Measurements from ENCODE around the gene APBA2.
"Not testable (repeated sequence)": the region's sequence is repeated elsewhere in the genome, so short reads cannot be mapped to it uniquely, and the experiment has no call there.

The APBA2 gene

DNA sequence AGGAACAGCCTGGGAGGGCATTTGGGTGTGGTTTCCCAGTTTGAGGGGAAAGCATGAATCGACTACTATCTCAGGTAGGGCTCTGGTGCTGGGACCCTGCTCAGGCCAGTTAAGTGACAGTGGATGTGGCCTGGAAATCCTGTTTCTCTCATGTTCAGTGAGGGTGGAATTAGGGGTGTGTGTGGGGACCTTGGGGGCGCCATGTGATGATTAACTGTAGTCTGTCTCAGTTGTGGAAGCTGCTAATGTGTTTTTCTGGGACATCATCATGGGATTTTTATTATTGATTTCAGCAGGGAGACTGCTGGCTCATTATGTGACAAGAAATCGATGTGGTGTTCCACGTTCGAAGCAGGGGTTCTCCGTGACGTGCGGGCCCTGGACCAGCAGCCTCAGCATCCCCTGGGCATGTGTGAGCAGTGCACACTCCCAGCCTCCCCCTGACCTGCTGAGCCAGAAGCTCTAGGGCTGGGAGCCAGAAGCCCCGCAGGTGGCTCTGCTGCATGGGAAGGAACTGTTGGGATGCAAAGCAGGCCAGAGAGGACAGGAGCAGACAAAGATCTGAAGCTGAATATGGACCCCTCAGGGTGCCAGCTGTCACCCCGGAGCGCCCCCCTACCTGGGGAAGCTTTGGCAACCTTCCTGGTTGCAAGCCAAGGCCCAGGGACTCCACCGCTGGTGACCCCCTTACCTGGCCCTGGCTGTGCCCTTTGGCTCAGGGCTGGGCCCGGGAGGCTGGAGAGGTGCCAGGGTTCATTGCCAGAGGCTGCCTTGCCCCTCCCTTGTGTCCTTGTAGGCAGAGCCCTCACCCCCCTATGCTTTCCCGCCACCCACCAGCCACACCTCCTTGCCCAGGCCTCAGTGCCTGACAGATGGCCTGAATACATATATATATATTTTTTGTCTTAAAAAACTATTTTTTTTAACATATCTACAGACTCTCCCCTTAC is 149.8 kb downstream of the APBA2 start:
- no peak for DNase-seq (ENCODE audit: low spot score)

DNA sequence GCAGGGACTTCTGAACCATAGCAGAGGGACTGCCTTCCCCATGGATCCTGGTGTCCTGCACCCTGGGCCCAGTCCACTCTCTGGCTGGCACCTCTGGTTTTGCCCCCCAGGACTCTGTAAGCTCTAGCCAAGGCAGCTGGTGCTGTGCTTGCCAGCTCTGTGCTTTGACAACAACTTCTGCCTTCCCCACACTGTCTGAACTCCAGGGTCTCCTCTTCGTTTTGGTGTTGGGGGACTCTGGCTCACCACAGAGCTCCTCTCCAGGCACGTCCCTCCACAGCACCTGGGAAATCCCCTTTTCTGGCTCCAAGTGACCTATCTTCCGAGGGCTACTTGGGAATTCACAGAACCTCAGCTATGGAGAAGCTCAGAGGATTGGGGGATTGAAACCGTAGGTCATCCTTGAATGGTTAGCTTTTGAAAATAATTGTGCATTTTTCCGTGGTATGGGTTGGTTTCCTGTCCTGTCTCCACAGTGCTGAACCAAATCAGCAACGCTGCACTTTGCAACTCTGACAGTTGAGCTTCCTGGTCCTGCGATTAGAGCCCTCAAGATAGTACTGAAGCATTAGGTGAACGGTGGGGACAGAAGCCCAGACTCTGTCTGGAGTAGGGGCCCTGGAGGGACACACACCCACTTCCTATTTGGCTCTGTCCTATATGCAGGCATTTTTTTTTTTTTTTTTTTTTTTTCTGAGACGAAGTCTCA is 152.4 kb downstream of the APBA2 start:
- DNase-seq (ENCODE audit: low spot score) = no peak

DNA sequence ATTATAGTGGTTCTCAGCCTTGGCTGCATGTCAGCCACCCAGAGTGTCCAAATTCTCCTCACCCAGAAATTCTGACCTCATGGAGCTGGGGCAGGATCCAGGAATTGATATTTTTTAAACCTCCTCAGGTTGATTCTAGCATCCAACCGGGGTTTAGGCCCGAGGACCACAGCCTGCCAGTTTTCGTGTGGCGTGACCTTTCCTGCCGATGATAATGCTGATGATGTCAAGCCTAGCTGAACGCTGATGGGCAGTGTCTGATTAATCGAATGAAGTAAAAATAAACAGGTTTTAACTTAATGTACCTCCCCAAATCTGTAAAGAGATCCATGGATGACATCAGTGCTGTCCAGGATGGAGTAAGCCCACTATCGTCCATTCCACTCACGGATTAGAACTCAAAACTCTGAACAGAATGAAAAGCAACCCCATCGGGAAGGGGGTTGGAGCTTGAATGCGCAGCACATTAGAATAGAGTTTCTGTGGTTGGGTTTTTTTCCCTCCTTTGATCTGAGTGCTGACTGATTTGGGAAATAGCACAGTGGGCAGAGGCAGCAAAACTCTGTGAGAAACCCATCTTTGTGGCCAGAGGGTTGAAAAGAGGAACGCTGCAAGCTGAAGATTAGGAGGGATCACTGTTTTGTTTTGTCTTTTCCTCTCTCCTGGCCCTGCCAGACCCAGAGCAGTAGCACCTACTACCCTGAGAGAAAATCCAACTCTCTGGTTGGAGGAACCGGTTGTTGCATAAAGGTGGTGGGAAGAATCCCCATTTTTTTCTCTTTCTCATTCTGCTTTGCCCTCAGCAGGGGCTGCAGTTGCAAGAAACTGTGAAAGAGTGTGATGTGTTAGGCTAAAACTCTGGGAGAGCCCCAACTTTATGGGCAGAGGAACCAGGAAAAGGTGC is 153.9 kb downstream of the APBA2 start:
- no peak for DNase-seq (ENCODE audit: low spot score)

DNA sequence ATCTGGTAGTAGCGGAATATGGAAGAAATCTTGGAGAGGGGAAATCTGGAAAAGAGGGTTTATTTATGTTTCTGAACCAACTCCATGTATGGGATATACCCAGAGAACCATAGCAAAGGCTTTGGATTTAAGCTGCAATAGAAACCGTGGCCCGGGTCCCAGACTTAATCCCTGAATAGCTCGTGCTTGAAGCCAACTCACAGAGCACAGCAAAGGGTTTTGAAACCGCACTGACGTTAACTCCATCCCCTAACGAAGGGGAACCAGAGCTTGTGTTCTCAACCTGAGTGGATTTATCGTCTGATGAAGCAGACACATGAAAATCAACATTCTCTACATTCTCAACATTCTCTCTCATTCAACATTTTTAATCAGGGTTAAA is 154.6 kb downstream of the APBA2 start:
- DNase-seq (ENCODE audit: low spot score) = no peak

DNA sequence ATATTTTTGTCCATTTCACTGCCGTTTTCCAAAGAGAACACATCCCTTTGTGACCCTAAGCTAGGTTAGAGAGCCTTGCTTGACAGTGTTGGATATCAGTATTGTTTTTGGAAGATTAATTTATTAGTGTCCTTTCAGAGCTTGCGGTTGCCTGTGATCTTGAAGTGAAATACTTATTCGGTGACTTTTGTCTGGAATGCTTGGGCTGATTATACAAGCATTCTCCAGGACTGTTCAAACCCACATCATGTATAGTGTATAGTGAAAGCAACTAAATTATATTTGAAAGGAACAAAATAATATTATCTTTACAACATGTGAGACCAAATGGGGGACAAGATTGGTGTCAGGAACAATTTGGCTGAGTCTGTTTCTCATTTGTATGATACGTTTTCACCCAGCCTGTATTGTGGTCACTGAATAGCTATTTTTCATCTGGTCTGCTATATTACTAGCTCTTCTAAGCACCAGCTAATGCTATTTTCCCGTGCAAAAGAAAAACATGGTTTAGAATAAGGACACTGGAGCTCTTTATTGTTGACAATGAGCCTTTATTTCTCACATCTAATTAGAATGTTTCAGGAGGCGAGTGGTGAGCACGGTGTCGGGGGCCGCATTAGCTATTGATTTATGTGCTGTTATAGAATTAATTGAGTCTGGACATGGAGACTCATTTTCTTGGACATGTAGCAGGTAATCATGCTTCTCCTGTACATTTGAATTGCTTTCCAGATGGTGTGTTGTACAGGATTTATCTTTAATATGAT is 158.1 kb downstream of the APBA2 start:
- no peak for DNase-seq (ENCODE audit: low spot score)

DNA sequence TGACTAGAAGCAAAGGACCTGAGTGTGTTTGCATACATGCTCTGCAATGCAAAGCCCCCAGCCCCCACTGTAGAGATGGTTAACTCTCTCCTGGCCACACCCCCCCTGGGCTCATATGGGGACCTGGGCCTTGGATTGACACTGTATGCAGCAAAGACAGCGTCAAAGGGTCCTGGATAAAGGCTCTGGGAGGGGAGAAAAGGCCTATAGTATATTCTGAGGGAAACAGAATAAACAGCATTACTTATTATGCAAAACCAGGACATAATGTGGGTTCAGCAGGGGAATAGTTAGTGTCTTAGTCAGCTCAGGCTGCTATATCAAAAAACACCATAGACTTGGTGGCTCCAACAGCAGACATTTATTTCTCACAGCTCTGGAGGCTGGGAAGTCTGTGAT is 158.7 kb downstream of the APBA2 start:
- no peak for DNase-seq (ENCODE audit: low spot score)

DNA sequence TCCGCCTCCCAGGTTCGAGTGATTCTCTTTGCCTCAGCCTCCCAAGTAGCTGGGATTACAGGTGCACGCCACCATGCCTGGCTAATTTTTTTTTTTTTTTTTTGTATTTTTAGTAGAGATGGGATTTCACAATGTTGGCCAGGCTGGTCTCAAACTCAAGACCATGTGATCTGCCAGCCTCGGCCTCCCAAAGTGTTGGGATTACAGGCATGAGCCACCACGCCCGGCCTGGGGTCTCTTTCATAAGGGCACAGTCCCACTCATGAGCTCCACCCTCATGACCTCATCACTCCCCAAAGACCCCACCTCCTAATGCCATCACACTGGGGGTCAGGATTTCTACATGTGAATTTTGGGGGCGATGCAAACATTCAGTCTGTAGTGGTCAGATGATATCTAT is 159.4 kb downstream of the APBA2 start:
- DNase-seq (ENCODE audit: low spot score) = not testable (repeated sequence)

DNA sequence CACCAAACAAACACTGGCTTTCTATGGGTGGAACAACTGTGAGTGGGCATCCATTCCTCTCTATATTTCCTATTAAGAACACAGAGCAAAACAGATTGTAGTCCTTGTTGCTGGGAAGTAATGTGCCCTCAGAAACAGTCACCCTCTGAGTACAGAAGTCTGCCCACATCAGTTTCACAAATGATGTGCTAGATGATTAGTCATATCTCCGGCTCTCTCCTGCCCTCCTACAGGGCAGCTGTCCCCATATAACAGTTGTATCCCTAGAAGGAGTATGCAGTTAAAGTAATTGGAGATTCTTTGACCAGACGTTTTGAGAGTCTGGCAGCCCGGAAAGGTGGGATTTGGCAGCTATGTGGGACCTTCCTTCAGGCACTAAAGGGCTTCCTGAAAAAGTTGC is 159.9 kb downstream of the APBA2 start:
- DNase-seq (ENCODE audit: low spot score) = peak; percentile 43

DNA sequence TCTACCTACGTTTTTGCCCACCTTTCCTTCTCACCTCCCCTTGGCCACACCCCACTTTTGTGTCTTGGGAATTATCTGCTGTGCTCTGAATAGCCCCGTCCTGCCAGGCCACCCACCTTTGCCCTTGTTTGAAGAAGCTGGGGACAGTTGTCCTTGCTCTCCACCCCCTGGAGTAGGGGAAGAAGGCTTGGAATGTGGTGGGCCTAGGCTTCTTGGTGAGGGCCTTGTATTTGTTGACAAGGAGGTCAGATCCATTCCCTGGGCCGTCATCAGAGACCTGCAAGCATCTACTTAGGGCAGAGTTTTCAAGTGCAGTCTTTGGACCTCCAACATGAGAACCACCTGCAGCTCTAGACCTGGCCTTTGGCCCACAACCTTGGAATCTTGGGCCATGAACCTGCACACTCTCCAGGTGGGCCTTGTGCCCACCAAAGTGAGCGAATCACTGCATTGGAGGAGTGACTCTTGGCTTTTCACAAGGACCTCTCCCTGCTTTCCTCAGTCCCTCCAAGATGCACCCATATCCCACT is 160.6 kb downstream of the APBA2 start:
- DNase-seq (ENCODE audit: low spot score) = no peak

DNA sequence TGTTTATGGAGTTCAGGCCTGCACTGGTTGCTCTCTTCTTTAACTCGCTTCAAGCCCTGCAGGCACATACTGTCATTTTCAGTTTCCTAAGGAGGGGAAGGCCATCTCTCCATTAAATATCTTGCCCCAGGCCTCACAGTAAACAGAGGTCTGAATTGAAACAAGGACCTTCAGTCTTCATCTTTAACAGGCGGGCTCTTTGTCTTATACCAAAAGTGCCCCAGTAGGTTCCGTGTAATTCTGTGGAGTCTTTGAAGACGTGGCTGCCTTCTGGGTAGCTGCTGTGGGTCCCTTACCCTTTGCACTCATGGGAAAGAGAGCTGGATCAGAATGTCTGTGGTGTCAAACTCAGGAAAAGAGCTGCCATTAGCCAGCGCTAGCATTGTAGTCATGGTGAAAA is 161.2 kb downstream of the APBA2 start:
- no peak for DNase-seq (ENCODE audit: low spot score)

DNA sequence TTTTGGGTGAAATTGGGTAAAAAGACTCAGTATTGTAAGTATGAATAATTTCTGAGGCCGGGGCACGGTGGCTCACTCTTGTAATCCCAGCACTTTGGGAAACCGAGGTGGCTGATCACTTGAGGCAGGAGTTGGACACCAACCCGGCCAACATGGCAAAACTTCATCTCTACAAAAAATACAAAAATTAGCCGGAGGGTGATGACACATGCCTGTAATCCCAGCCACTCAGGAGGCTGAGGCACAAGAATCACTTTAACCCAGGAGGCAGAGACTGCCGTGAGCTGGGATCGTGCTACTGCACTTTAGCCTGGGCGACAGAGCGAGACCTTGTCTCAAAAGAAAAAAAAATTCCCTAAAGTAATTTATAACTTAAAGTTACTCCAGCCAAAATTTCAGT is 162.2 kb downstream of the APBA2 start:
- DNase-seq (ENCODE audit: low spot score) = no peak

DNA sequence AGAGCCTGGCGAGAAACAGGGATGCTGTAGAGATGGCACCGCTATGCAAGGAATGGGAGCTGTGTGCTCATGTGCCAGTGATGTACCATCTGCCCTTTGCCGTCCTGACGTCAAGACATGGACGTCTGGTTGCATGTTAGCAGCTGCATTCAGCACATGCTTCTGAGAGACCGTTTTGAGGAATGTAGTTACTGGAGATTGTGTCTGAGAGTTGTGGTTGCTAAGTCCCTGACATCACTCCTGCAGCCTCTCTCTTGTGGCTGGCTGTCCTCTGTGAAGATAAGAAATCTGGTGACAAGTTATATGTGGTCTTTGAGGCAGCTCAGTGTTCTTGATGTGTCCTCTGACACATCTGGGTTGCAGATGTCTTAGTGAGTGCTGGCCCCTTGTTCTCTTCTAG is 165.1 kb downstream of the APBA2 start:
- no peak for DNase-seq (ENCODE audit: low spot score)

DNA sequence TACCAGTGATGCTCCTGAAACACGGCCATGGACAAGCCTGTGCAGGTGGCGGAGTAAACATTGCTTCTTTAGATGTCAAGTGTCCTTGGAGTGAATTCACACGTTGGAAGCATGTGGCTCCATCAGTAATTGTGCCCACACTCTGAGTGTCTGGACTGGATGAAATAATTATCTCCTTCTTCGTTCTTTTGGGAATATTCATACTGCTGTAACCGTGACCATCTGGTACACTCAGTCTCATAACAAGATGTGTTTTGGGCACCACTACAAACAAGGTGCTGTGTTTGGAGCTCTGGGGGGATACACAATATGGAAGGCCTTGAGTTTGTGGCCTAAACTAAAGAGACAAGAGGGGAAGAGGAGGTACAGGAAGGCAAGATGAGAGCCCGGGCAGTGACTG is 165.6 kb downstream of the APBA2 start:
- DNase-seq (ENCODE audit: low spot score) = no peak

DNA sequence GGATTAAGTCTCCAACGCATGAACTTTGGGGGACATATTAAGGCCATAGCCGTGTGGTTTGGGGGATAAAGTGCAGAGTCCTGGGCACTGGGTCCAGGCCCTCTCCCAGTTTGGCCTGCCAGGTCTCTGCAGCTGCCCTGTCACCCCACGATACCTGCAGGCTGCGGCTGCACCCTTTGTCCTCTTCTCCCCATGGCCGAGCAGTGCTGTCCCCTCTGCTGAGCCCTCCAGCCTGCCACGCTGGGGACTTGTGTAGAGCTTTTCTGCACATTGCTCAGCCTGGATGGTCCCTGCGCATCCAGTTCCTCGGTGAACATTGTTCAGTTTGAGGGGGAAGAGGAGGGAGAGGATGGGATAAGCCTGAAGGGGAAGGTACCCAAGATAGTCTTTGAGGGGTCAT is 167.2 kb downstream of the APBA2 start:
- no peak for DNase-seq (ENCODE audit: low spot score)

DNA sequence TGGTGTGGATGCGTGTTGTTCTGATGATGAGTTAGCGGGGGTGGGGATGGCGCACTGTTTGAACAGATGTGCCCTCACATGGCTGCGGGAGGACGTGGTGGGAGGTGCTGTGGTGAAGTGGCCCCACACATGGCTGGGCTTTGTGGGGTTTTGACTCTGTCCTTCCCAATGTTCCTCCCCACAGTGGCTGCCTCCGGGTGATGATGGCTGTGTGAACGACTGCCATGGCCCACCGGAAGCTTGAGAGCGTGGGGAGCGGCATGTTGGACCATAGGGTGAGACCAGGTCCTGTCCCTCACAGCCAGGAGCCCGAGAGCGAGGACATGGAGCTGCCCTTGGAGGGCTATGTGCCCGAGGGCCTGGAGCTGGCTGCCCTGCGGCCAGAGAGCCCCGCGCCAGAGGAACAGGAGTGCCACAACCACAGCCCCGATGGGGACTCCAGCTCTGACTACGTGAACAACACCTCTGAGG is 167.9 kb downstream of the APBA2 start:
- DNase-seq (ENCODE audit: low spot score) = no peak

DNA sequence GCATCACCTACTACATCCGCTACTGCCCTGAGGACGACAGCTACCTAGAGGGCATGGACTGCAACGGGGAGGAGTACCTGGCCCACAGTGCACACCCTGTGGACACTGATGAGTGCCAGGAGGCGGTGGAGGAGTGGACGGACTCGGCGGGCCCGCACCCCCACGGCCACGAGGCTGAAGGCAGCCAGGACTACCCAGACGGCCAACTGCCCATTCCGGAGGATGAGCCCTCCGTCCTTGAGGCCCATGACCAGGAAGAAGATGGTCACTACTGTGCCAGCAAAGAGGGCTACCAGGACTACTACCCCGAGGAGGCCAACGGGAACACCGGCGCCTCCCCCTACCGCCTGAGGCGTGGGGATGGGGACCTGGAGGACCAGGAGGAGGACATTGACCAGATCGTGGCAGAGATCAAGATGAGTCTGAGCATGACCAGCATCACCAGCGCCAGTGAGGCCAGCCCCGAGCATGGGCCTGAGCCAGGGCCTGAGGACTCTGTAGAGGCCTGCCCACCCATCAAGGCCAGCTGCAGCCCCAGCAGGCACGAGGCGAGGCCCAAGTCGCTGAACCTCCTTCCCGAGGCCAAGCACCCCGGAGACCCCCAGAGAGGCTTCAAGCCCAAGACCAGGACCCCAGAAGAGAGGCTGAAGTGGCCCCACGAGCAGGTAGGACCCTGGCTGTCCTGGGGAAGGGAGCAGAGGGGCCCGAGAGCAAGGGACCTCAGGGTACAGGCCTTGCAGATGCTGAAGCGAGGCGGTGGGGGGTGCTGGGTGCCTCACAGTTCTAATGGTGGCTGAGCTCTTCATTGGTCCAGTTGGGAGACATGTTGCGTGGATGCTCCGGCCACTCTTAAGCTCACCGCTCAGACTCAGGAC is 168.6 kb downstream of the APBA2 start:
- no peak for DNase-seq (ENCODE audit: low spot score)

DNA sequence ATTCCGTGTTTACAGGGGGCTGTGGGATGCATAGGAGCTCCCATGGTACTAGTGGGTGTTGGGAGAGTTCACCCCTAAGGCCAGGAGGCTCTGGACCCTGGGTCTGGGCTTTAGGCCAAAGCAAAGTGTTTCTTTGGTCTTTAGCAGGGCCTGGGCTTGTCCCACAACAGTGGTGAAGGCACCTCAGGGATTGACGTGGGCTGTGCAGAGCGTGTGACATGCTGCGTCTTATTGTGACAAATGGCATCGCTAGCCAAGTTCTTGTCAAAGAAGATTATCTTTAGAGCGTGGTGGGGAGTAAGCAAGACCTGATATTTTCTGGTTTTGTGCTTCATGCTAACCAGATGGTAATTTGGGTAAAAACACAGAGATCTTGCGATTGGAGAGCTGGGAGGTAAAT is 170.1 kb downstream of the APBA2 start:
- no peak for DNase-seq (ENCODE audit: low spot score)

DNA sequence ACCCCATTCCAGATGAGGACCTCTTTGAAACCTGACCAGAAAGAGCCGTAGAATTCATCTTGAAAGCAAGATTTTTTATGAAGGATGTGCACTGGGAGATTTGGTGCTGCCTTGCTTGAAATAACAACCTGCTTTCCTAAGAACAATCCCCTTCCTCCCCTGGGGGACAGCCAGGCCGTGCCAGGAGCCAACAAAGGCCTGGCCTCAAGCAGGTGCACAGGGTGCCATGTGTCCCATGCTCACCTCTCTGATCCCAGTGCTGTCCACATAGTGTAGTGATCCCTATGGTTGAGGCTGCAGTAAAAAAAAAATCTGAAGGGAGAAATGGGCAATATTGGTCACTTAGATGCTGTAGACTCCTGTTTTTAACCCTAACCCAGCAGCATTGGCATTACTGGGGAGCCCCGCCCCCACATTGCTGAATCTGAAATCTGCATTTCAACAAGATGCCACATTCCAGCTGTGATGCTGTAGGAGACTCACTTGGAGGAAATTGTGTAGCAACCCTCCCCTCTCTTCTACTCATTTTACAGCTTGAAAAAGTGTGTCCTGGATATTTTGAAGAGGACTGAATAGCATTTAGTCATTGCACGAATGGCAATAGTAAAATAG is 171.2 kb downstream of the APBA2 start:
- DNase-seq (ENCODE audit: low spot score) = no peak

DNA sequence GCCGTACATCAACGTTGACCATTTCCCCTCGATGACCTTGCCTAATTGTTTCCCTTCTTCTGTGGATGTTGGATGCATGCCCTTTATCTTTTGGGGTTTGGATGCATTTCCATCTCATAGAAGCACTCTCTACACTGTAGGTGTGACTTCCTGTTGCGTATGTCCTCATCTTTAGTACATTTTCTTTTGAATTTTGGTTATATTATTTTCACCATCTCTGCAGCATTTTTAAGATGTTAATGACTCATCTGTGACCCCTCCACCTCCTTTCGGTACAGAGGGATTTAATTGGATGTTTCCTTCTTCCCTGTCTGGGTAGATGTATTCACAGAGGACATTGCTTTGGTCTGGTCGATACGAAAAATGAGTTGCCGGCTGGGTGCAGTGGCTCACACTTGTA is 172.1 kb downstream of the APBA2 start:
- no peak for DNase-seq (ENCODE audit: low spot score)

All from kidney tubule cell (primary cell).